Nucleus accumbens (tissue), 56 donors: Measurements from ENCODE around the gene UNC13B.

ENCODE experiments used
- DNase-seq, 56 donors: peaks; one replicate each; lab custom pipeline; 2025; lab: John Stamatoyannopoulos, UW

The UNC13B gene

DNA sequence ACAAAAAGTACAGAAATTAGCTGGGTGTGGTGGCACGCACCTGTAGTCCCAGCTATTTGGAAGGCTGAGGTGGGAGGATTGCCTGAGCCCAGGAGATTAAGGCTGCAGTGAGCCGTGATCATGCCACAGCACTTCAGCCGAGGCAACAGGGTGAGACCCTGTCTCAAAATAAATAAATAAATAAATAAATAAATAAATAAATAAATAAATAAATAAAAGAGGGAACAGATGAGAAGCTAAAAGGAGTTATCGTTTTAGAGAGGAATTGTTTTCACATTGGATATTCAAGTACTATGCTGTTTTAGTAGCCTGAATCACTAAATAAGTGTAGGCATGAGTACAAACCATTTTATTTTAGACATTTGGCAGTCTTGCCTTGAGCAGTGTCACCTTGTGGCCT lies 151.7 kb downstream of the UNC13B start:
- DNase-seq, result no peak

DNA sequence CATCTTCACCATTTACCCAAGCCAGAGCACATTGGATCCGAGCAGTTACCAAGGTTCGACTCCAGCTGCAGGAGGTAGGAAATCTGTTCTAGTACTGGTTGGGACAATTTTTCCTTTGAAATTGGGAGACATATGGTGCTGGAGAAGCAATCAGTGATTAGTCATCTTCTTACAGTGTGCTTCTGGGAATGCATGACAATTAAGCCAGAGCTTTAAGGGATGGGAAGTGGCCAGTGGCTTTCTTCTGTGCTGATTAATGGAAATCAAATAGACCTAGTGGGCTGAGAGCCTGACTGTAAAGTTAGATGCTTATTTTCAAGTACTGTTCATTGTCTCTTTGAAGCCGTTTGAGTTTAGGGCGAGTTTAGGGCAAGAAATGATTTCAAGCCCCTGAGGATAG lies 152.1 kb downstream of the UNC13B start:
- no peak for DNase-seq

DNA sequence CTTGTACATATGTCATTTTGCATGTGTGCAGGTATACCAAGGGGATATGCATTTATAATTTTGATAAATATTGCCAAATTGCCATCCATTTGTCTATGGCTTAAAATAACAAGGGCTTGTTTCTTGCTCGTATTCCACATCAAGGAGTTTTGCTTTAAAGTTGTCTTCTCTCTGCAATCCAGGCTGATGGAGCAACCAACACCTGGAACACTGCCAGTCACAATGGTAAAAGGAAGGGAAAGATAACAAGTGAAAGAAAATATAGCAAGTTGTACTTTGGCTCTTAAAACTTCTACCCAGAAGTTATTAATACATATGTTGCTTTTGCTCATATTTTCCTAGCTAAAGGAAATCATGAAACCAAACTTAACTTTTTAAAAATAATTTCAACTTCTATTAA lies 156.9 kb downstream of the UNC13B start:
- no peak for DNase-seq

DNA sequence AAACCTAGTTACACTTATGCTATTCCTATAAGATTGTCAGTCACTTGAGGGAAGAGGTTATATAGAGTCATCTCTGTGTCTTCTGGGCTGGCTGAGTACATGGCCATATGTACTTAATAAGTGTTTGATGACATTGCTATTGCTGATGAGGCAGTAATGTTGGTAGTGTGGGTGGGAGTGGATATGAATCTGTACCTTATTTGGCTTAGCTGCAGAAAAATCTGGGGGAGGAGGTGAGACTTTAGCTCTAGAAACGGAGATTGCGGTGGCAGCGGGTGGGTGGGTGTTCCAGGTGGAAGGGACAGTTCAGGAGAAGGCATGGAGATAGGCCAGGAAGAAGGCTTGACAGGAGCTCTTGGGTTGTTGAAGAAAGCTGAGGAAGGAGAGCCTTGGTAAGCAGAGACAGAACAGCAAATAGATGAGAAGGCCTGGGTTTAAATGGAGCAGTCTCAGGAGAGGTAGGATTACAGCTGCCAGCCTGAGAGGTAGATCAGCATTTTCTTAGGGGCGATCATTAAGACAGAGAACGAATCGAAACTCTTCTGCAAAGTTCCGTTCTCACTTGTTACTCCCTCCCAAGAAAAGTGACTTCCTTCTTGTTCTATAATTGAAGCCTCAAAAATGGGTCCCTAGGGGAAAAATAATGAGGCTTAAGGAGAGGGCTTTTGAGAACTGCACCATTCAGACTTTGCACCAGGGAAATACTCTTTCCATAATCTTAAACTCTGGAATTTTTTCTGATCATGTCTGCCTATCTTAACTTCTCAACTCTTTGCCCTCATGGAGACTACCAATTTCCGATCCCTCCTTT lies 160.5 kb downstream of the UNC13B start:
- peak in 6 of 56 donors; percentile 2 to 14 (median 4) for DNase-seq

DNA sequence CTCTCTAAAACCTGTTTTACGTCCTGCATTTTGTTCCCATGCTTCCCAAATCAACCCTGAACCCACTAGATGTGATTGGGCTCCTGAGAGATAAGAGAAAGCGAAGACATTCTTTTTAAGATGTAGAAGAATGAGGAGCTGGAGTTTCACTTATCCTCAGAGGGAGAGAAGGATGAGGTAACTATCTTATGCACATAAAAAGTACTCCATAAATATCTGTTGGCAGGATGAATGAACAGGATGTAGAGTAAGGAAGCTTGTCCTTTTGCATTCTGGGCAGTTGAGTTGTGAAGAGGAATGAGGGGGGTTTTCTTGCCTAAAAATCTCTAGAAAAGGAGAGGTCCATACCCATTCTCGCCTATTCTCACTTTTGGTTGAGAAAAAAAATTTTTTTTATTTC lies 163.2 kb downstream of the UNC13B start:
- no peak for DNase-seq

DNA sequence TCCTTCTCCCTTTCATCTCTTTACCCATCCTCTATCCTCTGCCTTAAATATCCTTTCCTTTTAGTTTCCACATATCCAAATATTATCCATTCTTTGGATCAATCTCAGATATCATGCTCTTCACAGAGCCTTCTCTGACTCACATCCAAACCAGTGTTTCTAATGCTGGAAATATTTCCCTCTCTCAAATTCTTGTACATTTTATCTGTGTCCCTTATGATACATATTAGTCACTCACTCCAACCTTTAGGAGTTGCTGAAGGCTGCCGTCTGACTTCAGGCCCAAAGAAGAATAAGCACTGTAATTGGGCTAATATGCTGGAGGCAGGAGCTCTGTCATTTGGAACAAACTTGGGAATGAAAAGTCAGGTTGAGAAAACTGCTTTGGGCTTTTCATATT lies 171.7 kb downstream of the UNC13B start:
- no peak for DNase-seq

DNA sequence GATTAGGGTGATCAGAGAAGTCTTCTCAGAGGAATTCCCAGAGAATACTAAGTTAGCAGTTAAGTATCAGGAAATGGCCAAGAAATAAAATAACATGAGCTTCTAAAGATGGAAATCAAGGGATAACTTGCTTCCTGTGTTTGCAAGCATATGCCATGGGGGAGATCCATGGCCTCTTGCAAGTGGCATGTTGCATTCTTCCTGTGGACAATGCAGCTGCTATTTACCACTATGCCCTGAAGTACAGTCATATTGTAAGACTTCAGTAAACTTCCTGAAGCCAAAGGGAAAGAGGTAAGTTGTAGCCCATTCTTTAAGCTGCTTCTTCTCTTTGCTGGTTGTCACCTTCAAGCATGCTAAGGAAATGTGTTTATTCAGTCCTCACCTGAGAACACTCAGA lies 173.4 kb downstream of the UNC13B start:
- DNase-seq, result no peak

DNA sequence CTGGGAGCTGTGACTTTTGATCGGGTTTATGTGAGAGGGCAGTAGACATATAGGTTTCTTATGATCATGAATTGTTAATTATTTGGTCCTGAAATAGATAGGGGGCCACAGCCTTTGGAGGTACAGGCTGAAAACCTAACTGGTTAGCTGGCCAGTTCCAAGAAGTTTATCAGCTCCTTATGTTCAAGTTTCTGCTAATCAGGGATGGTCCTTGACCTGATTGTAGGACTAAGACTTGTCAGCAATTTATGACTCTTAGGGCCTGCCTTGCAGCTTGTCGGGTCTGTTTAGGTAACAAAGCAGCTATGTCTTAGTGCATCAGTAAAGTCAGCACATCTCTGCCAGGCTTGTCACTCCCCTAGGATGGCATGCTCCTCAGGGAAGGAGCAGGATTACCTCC lies 176.3 kb downstream of the UNC13B start:
- DNase-seq, result no peak

DNA sequence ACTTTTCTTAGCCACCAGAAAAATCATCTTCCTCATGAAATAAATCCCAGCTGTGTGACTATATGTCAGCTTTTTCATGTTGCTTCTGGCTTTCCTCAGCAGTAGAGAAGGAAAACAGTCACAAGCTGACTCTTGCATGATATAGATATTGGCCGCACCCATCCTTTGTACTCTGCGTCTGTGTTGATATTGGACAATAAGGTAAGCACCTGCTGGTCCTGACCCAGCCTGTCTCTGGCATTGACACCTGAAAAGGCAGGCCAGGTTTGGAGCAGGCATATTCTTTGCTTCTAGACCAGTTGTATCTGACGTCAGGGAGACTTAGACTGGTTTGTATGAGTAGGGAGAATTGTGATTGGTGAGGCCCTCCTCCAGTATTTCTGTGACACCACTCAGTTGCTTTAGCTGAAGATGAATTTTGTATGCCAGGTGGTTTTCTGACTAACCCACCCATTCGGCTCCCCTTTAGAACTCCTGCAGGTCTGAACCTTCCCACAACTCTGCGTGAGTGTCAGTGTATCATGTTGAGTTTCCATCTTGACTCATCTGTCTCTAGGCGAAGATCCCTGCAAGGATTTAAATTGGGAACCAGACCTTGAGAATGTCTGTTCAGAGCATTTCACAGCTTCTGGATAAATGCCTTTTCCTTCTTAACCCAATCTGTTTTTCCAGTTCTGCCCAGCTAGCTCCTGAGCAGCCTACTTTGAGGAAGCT lies 176.9 kb downstream of the UNC13B start:
- DNase-seq, result peak in 13 of 56 donors; percentile 4 to 70 (median 26)

DNA sequence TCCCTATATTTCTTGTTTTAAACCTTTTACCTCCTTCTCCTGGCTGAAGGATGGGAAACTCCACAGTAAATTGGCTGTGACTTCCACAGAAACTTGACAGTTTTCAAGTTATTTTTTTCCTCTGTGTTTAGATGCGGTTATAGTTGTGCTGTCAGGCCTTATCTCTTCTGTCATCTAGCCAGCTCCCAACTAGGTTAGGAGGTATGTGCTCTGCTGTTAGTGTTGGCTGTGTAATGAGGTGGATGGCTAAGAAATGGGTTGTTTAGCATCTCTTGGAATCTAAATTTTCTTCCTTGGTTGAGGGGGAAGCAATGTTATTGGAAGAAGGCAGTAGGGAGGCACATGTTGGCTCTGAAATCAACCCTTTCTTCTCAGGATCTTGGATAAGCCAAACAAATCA lies 178.2 kb downstream of the UNC13B start:
- no peak for DNase-seq

DNA sequence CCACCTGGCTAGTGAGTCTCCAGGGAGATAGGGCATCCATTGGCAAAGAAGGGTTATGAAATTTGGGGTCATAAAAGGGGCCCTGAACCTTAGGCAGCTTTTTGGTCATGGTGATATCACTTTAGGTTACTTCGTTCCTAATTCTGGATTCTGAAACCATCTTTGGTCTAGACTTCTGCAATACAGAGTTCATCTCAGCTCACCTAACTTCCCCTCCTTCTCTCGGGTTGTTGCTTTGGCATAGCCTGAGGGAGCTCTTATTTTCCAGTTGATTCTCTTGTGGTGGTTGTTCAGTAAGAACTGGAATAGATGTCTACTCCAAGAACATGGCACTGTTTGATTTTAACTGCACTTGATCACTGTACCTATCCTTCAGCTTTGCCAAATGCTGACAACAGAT lies 179.2 kb downstream of the UNC13B start:
- no peak for DNase-seq

DNA sequence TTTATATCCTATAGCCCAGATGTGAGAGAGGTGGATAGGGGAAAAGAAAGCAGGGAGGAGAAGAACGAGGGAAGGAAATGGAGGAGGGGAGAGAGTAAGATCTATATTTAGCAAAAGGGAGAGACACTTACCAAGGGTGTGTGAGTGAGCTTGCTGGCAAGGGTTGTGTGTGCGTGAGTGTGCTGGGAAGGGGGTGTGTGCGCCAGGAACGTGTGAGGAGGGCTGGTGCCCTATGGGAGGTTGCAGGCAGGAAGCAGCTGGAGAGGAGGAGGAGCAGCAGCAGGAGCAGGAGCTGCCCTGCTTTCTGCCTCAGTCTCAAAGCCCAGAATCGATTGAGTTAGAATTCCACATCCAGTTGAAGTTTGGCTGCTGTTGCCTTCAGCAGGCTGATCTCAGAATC lies 179.8 kb downstream of the UNC13B start:
- peak in 42 of 56 donors; percentile 4 to 84 (median 44) for DNase-seq

DNA sequence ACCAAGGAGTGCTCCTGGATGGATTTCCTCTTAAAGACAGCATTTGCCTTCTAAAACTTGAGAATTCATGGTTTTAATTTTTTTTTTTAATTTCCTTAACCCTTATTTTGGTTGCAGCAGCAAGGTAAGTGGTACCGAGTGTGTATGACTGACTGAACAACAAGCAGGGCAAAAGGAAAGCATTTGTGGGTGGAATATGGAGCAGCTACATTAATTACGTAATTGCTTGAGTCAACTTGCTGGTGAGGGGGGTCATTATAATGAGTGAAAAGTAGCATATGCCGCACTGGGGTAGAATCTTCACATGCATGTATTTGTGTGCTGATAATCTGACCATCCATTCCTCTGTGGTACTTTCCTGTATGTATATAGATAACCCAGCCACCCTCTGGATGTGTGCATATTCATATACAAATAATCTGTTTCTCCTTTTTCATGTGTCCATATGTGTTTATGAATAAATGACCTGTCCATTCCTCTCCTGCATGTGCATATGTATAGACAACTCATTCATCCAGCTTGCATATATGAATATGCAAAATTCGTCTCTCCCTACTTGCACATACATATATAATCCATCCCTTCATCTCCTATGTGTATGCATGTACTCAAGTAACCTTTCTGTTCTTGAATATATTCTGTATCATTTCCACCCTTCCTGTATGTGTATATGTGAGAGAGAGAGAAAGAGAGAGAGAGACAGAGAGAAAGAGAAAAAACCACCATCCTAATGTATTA lies 180.6 kb downstream of the UNC13B start:
- no peak for DNase-seq

DNA sequence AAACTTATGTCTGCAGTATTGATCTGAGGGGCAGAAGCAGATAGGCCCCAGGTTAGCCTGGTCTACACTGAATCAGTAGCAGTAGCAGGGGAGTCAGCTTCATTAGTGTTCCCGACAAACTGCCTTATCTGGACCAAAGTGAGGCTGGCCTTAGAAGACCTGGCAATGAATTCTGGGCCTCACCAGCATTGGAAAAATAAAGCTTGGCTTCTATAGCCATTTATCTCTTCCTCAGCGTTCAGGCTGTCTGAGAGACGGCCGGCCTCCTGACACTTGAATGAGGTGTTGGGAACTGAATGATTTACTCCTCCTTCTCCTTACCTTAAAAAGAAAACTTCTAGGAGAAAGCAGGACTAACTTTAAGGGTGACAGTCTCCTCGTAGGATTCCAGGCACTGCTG lies 186.3 kb downstream of the UNC13B start:
- DNase-seq, result no peak

DNA sequence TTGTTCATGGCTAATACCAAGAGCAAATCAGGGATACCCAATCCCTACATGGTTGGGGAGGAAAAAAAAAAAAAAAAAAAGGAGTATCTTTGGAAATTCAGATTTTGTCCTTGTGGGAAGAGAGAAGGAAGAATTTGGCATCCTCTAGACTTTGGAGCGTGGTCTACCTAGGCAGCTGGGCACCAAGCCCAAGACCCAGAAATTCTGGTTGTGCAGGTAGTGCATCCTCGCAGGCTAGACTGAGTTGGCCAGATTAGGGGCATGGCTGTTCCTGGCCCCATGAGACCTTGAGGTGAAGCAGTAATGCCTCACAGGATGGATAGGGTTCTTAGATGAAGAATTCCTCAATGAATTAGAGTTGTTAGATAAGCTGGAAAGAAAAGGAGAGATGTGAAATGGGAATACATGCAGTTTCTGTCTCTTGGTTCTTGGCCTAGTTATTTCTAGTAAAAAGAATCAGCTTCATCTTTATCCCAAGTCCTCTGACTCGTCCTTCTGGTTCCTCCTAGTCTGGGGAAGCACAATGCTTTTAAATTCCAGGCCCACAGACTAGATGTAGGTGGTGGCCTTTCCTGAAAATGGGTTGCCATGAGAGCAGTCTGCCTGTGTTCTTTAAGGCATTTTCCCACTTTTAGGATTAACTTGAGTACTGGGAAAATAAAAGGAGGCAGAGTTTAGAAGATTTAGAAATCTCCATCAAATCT lies 187.6 kb downstream of the UNC13B start:
- DNase-seq, result no peak

DNA sequence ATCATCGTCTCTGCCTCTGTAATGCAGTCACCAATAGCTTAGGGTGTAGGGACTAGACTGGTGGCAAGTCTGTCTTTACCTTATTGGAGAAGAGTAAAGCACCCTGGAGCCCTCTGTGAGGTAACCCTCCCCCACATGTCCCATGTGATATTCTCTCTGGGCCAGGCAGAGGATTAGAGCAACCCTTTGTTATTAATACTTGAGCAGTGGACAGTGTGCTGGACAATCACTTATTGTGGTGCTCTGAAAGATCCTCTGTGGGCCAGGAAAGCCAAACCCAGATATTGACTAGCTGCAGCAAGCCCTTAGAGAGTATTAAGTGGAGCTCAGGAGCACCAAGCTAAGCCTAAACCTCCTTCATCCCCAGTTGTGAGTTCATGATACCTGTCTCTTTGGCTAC lies 188.4 kb downstream of the UNC13B start:
- DNase-seq, result peak in 43 of 56 donors; percentile 3 to 72 (median 44)

DNA sequence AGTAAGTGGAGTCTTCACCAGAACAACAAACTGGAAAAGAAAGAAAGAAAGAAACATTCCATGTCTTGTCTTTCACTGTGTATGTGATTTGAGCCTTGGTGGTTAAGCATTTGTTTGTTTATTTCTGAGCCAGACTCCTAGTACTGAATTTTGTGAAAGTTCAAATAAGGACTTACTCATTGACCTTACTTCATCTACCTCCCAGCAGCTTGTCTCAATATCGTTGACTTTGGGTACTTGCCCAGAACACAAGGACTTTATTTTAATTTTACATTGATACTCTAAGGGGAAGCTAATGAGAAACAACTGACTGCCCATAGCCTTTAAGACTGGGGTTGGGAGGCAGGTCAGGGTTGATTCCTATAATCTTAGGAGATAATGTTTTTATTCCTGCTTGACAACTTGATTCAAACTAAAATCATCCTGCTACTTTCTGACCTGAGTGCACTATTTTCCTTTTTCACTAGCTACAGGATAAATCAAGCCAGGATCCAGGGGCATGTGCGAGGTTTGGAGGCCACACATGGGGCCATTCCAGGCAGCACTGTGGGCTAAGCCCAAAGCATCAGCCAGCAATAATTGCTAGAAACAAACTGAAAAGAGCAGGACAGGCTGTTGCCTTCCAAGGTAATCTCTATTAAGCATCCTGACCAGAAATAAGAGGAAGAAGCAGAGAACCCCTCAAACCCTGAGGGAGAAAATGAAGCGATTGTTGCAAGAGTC lies 189.2 kb downstream of the UNC13B start:
- DNase-seq, result no peak

DNA sequence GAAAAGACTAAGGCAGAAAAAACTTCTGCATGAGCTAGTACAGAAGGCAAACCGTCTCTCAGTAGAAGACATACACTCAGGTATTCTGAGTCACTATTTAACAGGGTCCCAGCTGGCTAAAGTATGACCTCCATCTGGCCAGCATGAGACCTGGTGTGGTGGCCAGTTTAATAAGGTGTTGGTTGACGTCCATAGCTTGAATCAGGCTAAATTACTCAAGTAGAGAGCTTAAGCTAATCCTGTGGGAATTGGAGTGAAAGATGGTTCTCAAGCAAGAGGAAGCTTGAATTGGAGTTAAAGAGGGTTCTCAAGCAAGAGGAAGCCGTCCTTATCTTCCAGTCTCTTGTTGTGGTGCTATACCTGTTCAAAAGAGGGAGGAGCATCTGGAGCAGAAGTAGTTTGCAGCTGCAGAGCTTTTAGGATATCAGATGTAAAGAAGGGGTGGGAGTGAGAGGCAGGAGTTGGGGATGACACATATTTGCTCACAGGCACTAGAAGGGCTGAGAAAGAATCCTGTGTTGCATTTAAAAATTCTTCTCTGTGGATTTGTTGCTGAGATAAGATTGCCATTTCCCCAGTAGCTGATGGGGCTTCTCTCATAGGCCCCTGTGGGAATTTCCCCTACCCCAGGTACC lies 192.0 kb downstream of the UNC13B start:
- no peak for DNase-seq

DNA sequence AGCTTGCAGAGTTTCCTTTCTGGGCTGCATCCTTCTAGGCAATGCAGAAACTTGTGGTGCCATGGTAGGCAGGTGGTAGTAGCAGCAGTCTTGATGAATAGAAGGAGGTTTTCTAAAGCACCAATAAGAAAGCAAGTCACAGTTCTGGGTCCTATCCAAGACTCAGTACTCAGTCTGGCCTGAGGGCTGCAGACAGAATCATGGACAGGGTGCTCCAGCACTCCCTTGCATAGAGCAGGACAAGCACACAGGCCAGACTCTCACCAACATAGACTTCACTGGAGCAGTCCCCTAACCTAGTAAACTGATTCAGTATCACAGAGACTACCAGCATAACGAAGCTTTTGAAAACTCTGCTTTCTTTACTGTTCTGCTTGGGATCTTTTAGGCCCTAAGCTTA lies 194.1 kb downstream of the UNC13B start:
- no peak for DNase-seq

DNA sequence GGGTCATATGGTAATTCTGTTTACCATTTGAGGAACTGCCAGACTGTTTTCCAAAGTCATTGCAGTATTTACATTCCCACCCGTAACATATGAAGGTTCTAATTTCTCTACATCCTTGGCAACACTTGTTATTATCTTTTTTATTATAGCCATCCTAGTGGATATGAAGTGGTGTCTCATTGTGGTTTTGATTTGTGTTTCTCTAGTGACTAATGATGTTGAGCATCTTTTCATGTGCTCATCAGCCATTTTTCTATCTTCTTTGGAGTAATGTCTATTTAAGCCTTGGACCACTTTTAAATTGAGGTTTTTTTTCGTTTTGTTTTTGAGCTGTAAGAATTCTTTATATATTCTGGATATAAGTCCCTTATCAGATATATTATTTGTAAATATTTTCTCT lies 195.3 kb downstream of the UNC13B start:
- no peak for DNase-seq
